Mesodermal cell (in vitro differentiated cells): ENCODE data around the gene PUS7L. TPM values are rescaled to one million over a fixed set of nuclear protein-coding genes. Genes with fewer than 3 reads are reported as not detected.

Experiments used
- H3K27ac ChIP-seq: 2 replicates; pipeline ENCODE4 v1.7.0; 2013; ENCODE audit warnings: mild to moderate bottlenecking, low read depth, low read length, moderate library complexity; ENCODE audit not compliant: severe bottlenecking
- H3K36me3 ChIP-seq: 2 replicates; pipeline ENCODE4 v1.7.1; 2013; ENCODE audit warnings: mild to moderate bottlenecking, low read length, moderate library complexity; ENCODE audit not compliant: control insufficient read depth, insufficient read depth
- H3K4me1 ChIP-seq: one replicate; pipeline ENCODE4 v1.7.1; 2013; ENCODE audit warnings: mild to moderate bottlenecking, low read length; ENCODE audit not compliant: insufficient read depth, control insufficient read depth, poor library complexity, severe bottlenecking
- H3K4me3 ChIP-seq: 2 replicates; pipeline ENCODE4 v1.7.0; 2013; ENCODE audit warnings: low read length, control low read depth, mild to moderate bottlenecking; ENCODE audit not compliant: insufficient read depth, poor library complexity, severe bottlenecking; ENCODE audit errors: extremely low read depth
- H3K9me3 ChIP-seq: 2 replicates; pipeline ENCODE4 v1.7.1; 2013; ENCODE audit warnings: mild to moderate bottlenecking, low read length, moderate library complexity; ENCODE audit not compliant: control insufficient read depth
- WGBS, 2 experiments: methylation state at CpG; one replicate each; pipeline ENCODE4 v1.1.5; 2013; ENCODE audit warnings: missing lambda C conversion rate in 2 of 2; ENCODE audit not compliant: insufficient coverage in 2 of 2; 5-methylcytosine and 5-hydroxymethylcytosine counted together
- polyA plus RNA-seq, 2 experiments: library from polyadenylated mRNA; stranded (reverse); fragments of 50-300 nt; gene quantifications; one replicate each; pipeline ENCODE4 v1.2.3, GENCODE V29; 2013

PUS7L gene
- 6.5 TPM for polyA plus RNA-seq (2013, experiment 1 of 2)
- 8.0 TPM for polyA plus RNA-seq (2013, experiment 2 of 2)

GRCh38 chr12:43758728-43759563 lies at the start of gene PUS7L, which contains the start of gene IRAK4:
TSS of gene PUS7L (minus strand) at chr12:43758790. CDS start at chr12:43755245, 3,545 bp downstream.
TSS of gene IRAK4 (plus strand) at chr12:43758951. CDS start at chr12:43768112, 9,161 bp downstream.
- Histone ChIP-seq H3K9me3 (no peaks in the 10 kb centered on the region), H3K27ac (peak within 1 kb of the TSS; percentile 44), H3K36me3 (no peaks in the 10 kb centered on the region), H3K4me1 (no peaks in the 10 kb centered on the region), H3K4me3 (peak within 1 kb of the TSS; percentile 71)
- WGBS, 2 experiments, result 6% methylated on average over 53 to 54 of the region's 54 CpGs

- Histone ChIP-seq H3K4me3 (no peak overlapping the region), H3K4me1 (no peaks in the 10 kb centered on the region), H3K9me3 (no peaks in the 10 kb centered on the region), H3K36me3 (peaks cover 9% of the 10 kb centered on the region), H3K27ac (no peak overlapping the region)
- 95 to 100% methylated on average over 2 to 3 of the region's 3 CpGs for WGBS, 2 experiments
These were observed 48.8 kb upstream of the PUS7L start for GRCh38 chr12:43807386-43807785.

GRCh38 chr12:43806737-43807072 lies 48.1 kb upstream of the PUS7L start:
- Histone ChIP-seq H3K9me3 (no peaks in the 10 kb centered on the region), H3K4me3 (peak overlapping the region; percentile 77), H3K36me3 (peaks cover 12% of the 10 kb centered on the region), H3K4me1 (no peaks in the 10 kb centered on the region), H3K27ac (peak overlapping the region; percentile 96)
- 8% methylated on average over 2 of the region's 3 CpGs; no CpG with 5 or more reads in 1 of the 2 experiments for WGBS, 2 experiments

- H3K36me3 ChIP-seq, result peaks cover 16% of the 10 kb centered on the region
- 0% methylated on average over 57 to 68 of the region's 89 CpGs for WGBS, 2 experiments
- H3K4me1 ChIP-seq, result no peaks in the 10 kb centered on the region
- H3K9me3 ChIP-seq, result no peaks in the 10 kb centered on the region
- peak within 1 kb of the TSS; percentile 96 for H3K27ac ChIP-seq
- H3K4me3 ChIP-seq, result peak within 1 kb of the TSS; percentile 77
These were observed 47.5 kb upstream of the PUS7L start, which contains the start of gene TWF1 for GRCh38 chr12:43805860-43806736. TSS of gene TWF1 (minus strand) at chr12:43806317. CDS start at chr12:43806245, 72 bp downstream.

- H3K9me3 ChIP-seq, result no peaks in the 10 kb centered on the region
- 0% methylated on average over 4 to 8 of the region's 20 CpGs for WGBS, 2 experiments
- H3K27ac ChIP-seq, result peak overlapping the region; percentile 96
- peak overlapping the region; percentile 77 for H3K4me3 ChIP-seq
- H3K36me3 ChIP-seq, result peaks cover 24% of the 10 kb centered on the region
- H3K4me1 ChIP-seq, result no peaks in the 10 kb centered on the region
These were observed 46.7 kb upstream of the PUS7L start for GRCh38 chr12:43805149-43805859.

- H3K36me3 ChIP-seq, result peaks cover 52% of the 10 kb centered on the region
- no peak overlapping the region for H3K27ac ChIP-seq
- H3K9me3 ChIP-seq, result no peaks in the 10 kb centered on the region
- H3K4me3 ChIP-seq, result no peak overlapping the region
- no peaks in the 10 kb centered on the region for H3K4me1 ChIP-seq
- 70 to 93% methylated on average over 2 of the region's 4 CpGs for WGBS, 2 experiments
These were observed 39.1 kb upstream of the PUS7L start for GRCh38 chr12:43797561-43798217.

- Histone ChIP-seq H3K9me3 (no peaks in the 10 kb centered on the region), H3K4me3 (no peak overlapping the region), H3K27ac (no peak overlapping the region), H3K4me1 (no peaks in the 10 kb centered on the region), H3K36me3 (peaks cover 42% of the 10 kb centered on the region)
- 88% methylated on average over 1 of the region's 2 CpGs; no CpG with 5 or more reads in 1 of the 2 experiments for WGBS, 2 experiments
These were observed 37.2 kb upstream of the PUS7L start for GRCh38 chr12:43795716-43796280.

GRCh38 chr12:43789941-43790340 lies 31.4 kb upstream of the PUS7L start:
- no peak overlapping the region for H3K4me3 ChIP-seq
- no peaks in the 10 kb centered on the region for H3K9me3 ChIP-seq
- H3K27ac ChIP-seq, result no peak overlapping the region
- H3K36me3 ChIP-seq, result peaks cover 9% of the 10 kb centered on the region
- no peaks in the 10 kb centered on the region for H3K4me1 ChIP-seq

GRCh38 chr12:43786899-43787693 lies 28.5 kb upstream of the PUS7L start:
- Histone ChIP-seq H3K4me1 (no peaks in the 10 kb centered on the region), H3K27ac (no peak overlapping the region), H3K4me3 (no peak overlapping the region), H3K9me3 (no peaks in the 10 kb centered on the region), H3K36me3 (peaks cover 15% of the 10 kb centered on the region)
